ENCODE results near the gene SMYD5.

DNA sequence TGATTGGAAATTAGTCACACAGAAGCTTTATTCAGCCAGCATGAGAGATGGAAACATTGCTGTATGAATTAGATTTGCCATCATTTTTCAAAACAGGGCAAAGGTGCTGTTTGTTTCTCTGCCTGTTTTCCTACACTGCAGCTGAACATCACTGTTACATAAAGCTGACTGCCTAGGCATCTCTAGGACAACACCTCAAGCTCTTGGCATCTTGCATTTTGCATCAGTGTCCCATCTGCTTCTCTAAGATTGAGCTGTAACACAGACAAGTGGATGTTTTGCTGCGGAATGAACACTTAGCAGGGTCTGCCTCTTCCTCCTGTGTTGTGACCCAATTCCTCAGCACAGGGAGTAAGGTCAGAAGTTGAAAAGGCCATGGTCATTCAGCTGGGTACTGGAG is 24.9 kb downstream of the SMYD5 start:
- TF ChIP-seq POLR2AphosphoS5 (IDR thresholded peaks at IDR 0.05; ENCODE audit: low read depth, low read length), result no peak
- TF ChIP-seq POLR2A (IDR thresholded peaks at IDR 0.05; ENCODE audit: low read depth, low read length), result no peak
- TF ChIP-seq TAF1 (IDR thresholded peaks at IDR 0.05; ENCODE audit: low read depth, low read length), result no peak
- TF ChIP-seq SPI1 (IDR thresholded peaks at IDR 0.05; ENCODE audit: low read depth, low read length), result no peak
- no peak for TF ChIP-seq POU2F2 (IDR thresholded peaks at IDR 0.05; ENCODE audit: low read depth, low read length)
